ENCODE measurements around the gene CNOT9.

DNA sequence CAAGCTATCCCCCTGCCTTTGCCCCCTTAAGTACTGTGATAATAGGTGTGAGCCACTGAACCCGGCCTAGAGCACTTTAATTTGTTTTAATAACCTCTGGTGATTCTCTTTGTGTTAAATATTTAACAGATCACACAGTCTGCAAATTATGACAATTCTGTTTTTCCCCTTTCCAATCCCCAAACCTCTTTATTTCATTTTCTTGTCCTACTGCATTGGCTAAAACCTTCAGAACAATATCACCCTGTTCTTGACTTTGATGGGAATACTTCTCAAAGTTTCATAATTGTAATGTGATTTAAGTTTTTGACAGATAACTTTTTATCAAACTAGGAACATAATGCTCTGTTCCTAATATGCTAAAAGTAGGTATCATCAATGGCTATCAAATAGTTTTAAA lies 45.0 kb upstream of the CNOT9 start:
- TF ChIP-seq CTCF (IDR thresholded peaks at IDR 0.05) = no peak
- TF ChIP-seq EZH2 (IDR thresholded peaks at IDR 0.05; ENCODE audit: borderline replicate concordance, insufficient read depth, low read depth, low read length, poor library complexity, severe bottlenecking) = no peak
